Measurements from ENCODE around the gene LAMB2. TPM values are rescaled to one million over a fixed set of nuclear protein-coding genes. Genes with fewer than 3 reads are reported as not detected.

The LAMB2 gene
- total RNA-seq, 1 experiment from 2014 or later = 121 TPM

DNA sequence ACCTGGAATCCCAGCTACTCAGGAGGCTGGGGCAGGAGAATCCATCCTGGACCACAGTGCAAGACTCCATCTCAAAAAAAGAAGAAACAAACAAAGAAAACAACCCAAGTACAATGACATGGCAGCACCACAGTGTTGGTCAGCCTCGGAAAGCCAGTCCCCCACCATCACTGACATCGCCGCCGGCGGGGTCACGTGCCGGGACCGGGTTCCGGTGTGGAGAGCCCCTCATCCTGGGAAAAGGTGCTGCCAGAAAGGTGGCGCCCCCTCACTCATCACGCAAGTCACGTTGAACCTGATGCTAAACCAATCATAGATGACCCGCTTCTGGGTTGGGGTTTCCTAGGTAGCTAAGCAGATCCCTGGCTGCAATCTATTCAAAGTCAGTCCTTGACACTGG is 56.7 kb downstream of the LAMB2 start:
- H3K27me3 Mint-ChIP-seq (ENCODE audit: low read depth) = no peaks in the 10 kb centered on the region
- no peak overlapping the region for H2BK5ac ChIP-seq (ENCODE audit: insufficient read length, low read length)
- H3K4me1 ChIP-seq (ENCODE audit: insufficient read depth, low read length) = no peaks in the 10 kb centered on the region
- H4K91ac ChIP-seq (ENCODE audit: insufficient read length, low read depth, low read length) = no peak overlapping the region
- H4K20me1 ChIP-seq (ENCODE audit: control insufficient read depth, insufficient read depth, insufficient read length) = no peaks in the 10 kb centered on the region
- no peak overlapping the region for H3K4ac ChIP-seq (ENCODE audit: low read depth, low read length)
- H3T11ph ChIP-seq (ENCODE audit: low read length) = no peak overlapping the region
- no peak overlapping the region for H3K23ac ChIP-seq (ENCODE audit: insufficient read length, low read depth, low read length)
- H2AFZ ChIP-seq (ENCODE audit: low read length) = no peak overlapping the region
- H3K79me2 ChIP-seq (ENCODE audit: insufficient read depth, low read length) = peaks cover 7% of the 10 kb centered on the region; the same call in 1 of the 2 replicates
- no peak for DNase-seq
- no peak overlapping the region for H2BK15ac ChIP-seq (ENCODE audit: low read depth, low read length)
- H3K36me3 Mint-ChIP-seq (ENCODE audit: insufficient read depth in 1 of 3, low read depth in 3 of 3) = peaks cover 48 to 66% (median 63%) of the 10 kb centered on the region in 3 experiments
- no peak overlapping the region for H3K14ac ChIP-seq (ENCODE audit: insufficient read depth, low read length)
- H3K56ac ChIP-seq (ENCODE audit: insufficient read length, low read depth, low read length) = no peak overlapping the region
- TF ChIP-seq CTCF (conservative IDR thresholded peaks at IDR 0.05) = no peak
- H3K4me3 Mint-ChIP-seq = no peak overlapping the region
- H3K4me1 Mint-ChIP-seq = 0 out of 4 replicates have a peak, but pooled peaks cover 0 to 2% of the 10 kb centered on the region in 2 experiments
- H3K4me2 ChIP-seq (ENCODE audit: insufficient read depth, insufficient read length, low read length) = no peak overlapping the region
- no CpG with 5 or more reads among the region's 13 CpGs for WGBS (ENCODE audit: extremely low coverage, insufficient read length, low lambda C conversion rate)
- no peak overlapping the region for H2BK120ac ChIP-seq (ENCODE audit: low read depth, low read length, poor library complexity, severe bottlenecking)
- no peaks in the 10 kb centered on the region for H3K27me3 ChIP-seq (ENCODE audit: insufficient read depth, low read length)
- H4K8ac ChIP-seq (replicated peaks; ENCODE audit: insufficient read length, low read depth, low read length) = no peak overlapping the region
- no peaks in the 10 kb centered on the region for H3K23me2 ChIP-seq (ENCODE audit: insufficient read length, low read depth, low read length, poor library complexity, severe bottlenecking)
- no peak overlapping the region for H3K9ac ChIP-seq (ENCODE audit: extremely low read depth, insufficient read length, low read length)
- no peak overlapping the region for H3K18ac ChIP-seq (ENCODE audit: insufficient read length, low read depth, low read length)
- no peak overlapping the region for H3K27ac Mint-ChIP-seq
- no peak overlapping the region for H3K27ac ChIP-seq (ENCODE audit: insufficient read length, low read depth, low read length)
- no peak overlapping the region for H2AK5ac ChIP-seq (ENCODE audit: insufficient read length, low read length)
- no peak overlapping the region for H2BK20ac ChIP-seq (ENCODE audit: low read depth, low read length, poor library complexity, severe bottlenecking)
- peaks cover 10% of the 10 kb centered on the region for H3K79me1 ChIP-seq (ENCODE audit: insufficient read depth, low read depth, low read length, poor library complexity, severe bottlenecking)
- H2BK12ac ChIP-seq (ENCODE audit: insufficient read length, low read depth, low read length) = no peak overlapping the region
- H4K5ac ChIP-seq (ENCODE audit: insufficient read length, low read depth, low read length) = no peak overlapping the region
- no peaks in the 10 kb centered on the region for H3K9me3 ChIP-seq (ENCODE audit: control insufficient read depth, low read depth, low read length)
- no peaks in the 10 kb centered on the region for H3K9me3 Mint-ChIP-seq

Small RNAs within 50 kb of the gene (microRNA-seq; reads per million reads assigned to microRNA genes)
- gene MIR6890 (ENCODE audit: borderline microRNAs expressed) = not detected

Other genes starting within 250 kb of the LAMB2 start
- gene SLC25A20, start 234.2 kb downstream of the LAMB2 start, total RNA-seq (2021) = 6.2 and 7.4 TPM in 2 replicates
- gene ARIH2, start 214.2 kb downstream of the LAMB2 start, total RNA-seq (2021) = 114 and 122 TPM in 2 replicates
- 34.5 and 36.0 TPM in 2 replicates for gene P4HTM, start 142.8 kb downstream of the LAMB2 start, total RNA-seq (2021)
- 282 and 298 TPM in 2 replicates for gene WDR6, start 125.7 kb downstream of the LAMB2 start, total RNA-seq (2021)
- 27.1 and 32.3 TPM in 2 replicates for gene DALRD3, start 114.5 kb downstream of the LAMB2 start, total RNA-seq (2021)
- gene NDUFAF3, start 110.9 kb downstream of the LAMB2 start, total RNA-seq (2021) = 39.9 and 40.7 TPM in 2 replicates
- gene IMPDH2, start 103.7 kb downstream of the LAMB2 start, total RNA-seq (2021) = 408 and 414 TPM in 2 replicates
- 151 and 167 TPM in 2 replicates for gene QRICH1, start 39.0 kb downstream of the LAMB2 start, total RNA-seq (2021)
- gene QARS1, start 28.3 kb downstream of the LAMB2 start, total RNA-seq (2021) = 375 and 390 TPM in 2 replicates
- 66.3 and 68.9 TPM in 2 replicates for gene USP19, start 12.2 kb downstream of the LAMB2 start, total RNA-seq (2021)
- 26.1 and 27.6 TPM in 2 replicates for gene CCDC71, start 33.3 kb upstream of the LAMB2 start, total RNA-seq (2021)
- 13.5 and 14.4 TPM in 2 replicates for gene KLHDC8B, start 38.5 kb upstream of the LAMB2 start, total RNA-seq (2021)
- gene C3orf62, start 144.2 kb upstream of the LAMB2 start, total RNA-seq (2021) = 4.5 and 4.6 TPM in 2 replicates
- 33.5 and 36.1 TPM in 2 replicates for gene USP4, start 207.0 kb upstream of the LAMB2 start, total RNA-seq (2021)
- gene GPX1, start 225.3 kb upstream of the LAMB2 start, total RNA-seq (2021) = 253 and 265 TPM in 2 replicates